IMR-90 (cell line): ENCODE data around the gene SQSTM1.

Experiments used
- CEBPB ChIP-seq: IDR thresholded peaks from 2 replicates; pipeline ENCODE4 v1.6.1; 2012; ENCODE audit warnings: low read depth, low read length, improper control_type of control experiment
- CHD1 ChIP-seq: IDR thresholded peaks from 2 replicates; pipeline ENCODE4 v1.6.1; 2012; ENCODE audit warnings: low read depth, low read length, improper control_type of control experiment
- MAFK ChIP-seq: IDR thresholded peaks from 2 replicates; pipeline ENCODE4 v1.6.1; 2012; ENCODE audit warnings: low read depth, low read length, improper control_type of control experiment
- MAZ ChIP-seq: IDR thresholded peaks from 2 replicates; pipeline ENCODE4 v1.6.1; 2012; ENCODE audit warnings: low read depth, mild to moderate bottlenecking, low read length, improper control_type of control experiment, moderate library complexity, borderline replicate concordance
- MXI1 ChIP-seq: IDR thresholded peaks from 2 replicates; pipeline ENCODE4 v1.6.1; 2012; ENCODE audit warnings: low read depth, mild to moderate bottlenecking, low read length, moderate library complexity, borderline replicate concordance
- POLR2A ChIP-seq: IDR thresholded peaks from 2 replicates; pipeline ENCODE4 v1.6.1; 2012; ENCODE audit warnings: mild to moderate bottlenecking, low read depth, low read length
- RAD21 ChIP-seq: IDR thresholded peaks from 2 replicates; pipeline ENCODE4 v1.6.1; 2012; ENCODE audit warnings: low read length, improper control_type of control experiment
- SMC3 ChIP-seq: fragments of 150-350 bp; IDR thresholded peaks from 2 replicates; pipeline ENCODE4 v1.6.1; 2016; ENCODE audit warnings: low read depth, mild to moderate bottlenecking, antibody characterized with exemption, low read length, moderate library complexity
- TF ChIP-seq, protein P1 (sequence below): conservative IDR thresholded peaks from 2 replicates; pipeline ENCODE4 v1.5.1; 2012; ENCODE audit warnings: mild to moderate bottlenecking, low read depth, low read length, improper control_type of control experiment
- TF ChIP-seq, protein P2 (sequence below): fragments of 150-350 bp; IDR thresholded peaks from 2 replicates; pipeline ENCODE4 v1.6.1; 2017; ENCODE audit warnings: mild to moderate bottlenecking, antibody characterized with exemption, low read length, low read depth
- TF ChIP-seq, protein P3 (sequence below): fragments of 150-350 bp; IDR thresholded peaks from 2 replicates; pipeline ENCODE4 v1.6.1; 2016; ENCODE audit warnings: low read depth, mild to moderate bottlenecking, low read length, moderate library complexity, borderline replicate concordance

DNA sequence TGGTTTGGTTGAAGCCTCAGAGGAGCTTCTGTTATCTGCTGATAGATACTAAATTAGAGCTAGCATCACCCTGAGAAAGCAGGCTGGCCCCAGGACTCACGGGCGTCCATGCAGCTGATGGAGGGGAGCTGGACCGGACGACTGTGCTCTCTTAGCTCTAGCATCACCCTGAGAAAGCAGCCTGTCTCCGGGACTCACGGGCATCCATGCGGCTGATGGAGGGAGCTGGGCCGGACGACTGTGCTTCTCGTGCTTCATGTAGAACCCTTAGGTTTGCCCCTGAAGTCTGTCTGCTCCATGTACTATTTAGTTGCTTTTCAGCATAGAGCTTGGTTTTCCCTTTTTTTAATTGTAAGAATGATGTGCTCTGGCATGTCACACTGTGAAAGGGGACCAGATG, 43.2 kb upstream of the SQSTM1 start:
- TF ChIP-seq, protein P1, sequence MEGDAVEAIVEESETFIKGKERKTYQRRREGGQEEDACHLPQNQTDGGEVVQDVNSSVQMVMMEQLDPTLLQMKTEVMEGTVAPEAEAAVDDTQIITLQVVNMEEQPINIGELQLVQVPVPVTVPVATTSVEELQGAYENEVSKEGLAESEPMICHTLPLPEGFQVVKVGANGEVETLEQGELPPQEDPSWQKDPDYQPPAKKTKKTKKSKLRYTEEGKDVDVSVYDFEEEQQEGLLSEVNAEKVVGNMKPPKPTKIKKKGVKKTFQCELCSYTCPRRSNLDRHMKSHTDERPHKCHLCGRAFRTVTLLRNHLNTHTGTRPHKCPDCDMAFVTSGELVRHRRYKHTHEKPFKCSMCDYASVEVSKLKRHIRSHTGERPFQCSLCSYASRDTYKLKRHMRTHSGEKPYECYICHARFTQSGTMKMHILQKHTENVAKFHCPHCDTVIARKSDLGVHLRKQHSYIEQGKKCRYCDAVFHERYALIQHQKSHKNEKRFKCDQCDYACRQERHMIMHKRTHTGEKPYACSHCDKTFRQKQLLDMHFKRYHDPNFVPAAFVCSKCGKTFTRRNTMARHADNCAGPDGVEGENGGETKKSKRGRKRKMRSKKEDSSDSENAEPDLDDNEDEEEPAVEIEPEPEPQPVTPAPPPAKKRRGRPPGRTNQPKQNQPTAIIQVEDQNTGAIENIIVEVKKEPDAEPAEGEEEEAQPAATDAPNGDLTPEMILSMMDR, result no peak
- TF ChIP-seq MAZ, result no peak
- no peak for TF ChIP-seq MAFK
- no peak for TF ChIP-seq MXI1
- TF ChIP-seq CHD1, result no peak
- no peak for TF ChIP-seq POLR2A
- TF ChIP-seq, protein P2, sequence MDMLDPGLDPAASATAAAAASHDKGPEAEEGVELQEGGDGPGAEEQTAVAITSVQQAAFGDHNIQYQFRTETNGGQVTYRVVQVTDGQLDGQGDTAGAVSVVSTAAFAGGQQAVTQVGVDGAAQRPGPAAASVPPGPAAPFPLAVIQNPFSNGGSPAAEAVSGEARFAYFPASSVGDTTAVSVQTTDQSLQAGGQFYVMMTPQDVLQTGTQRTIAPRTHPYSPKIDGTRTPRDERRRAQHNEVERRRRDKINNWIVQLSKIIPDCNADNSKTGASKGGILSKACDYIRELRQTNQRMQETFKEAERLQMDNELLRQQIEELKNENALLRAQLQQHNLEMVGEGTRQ, result no peak
- no peak for TF ChIP-seq SMC3
- TF ChIP-seq, protein P3, sequence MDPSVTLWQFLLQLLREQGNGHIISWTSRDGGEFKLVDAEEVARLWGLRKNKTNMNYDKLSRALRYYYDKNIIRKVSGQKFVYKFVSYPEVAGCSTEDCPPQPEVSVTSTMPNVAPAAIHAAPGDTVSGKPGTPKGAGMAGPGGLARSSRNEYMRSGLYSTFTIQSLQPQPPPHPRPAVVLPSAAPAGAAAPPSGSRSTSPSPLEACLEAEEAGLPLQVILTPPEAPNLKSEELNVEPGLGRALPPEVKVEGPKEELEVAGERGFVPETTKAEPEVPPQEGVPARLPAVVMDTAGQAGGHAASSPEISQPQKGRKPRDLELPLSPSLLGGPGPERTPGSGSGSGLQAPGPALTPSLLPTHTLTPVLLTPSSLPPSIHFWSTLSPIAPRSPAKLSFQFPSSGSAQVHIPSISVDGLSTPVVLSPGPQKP, result no peak
- TF ChIP-seq CEBPB, result no peak
- no peak for TF ChIP-seq RAD21
